GM18870 (cell line): ENCODE data around the gene NXPH2.
"Not testable (repeated sequence)": the region's sequence is repeated elsewhere in the genome, so short reads cannot be mapped to it uniquely, and the experiment has no call there.

Experiments
- ATAC-seq: cut with Tn5 transposase; IDR thresholded peaks from one replicate; pipeline ENCODE4 v1.9.1; 2021; ENCODE audit warnings: moderate library complexity; ENCODE audit not compliant: unreplicated experiment

The NXPH2 gene

GRCh38 chr2:138712212-138712979, 67.8 kb downstream of the NXPH2 start:
- ATAC-seq: peak; percentile 96

GRCh38 chr2:138711812-138712211, 68.4 kb downstream of the NXPH2 start:
- peak; percentile 43 for ATAC-seq

DNA sequence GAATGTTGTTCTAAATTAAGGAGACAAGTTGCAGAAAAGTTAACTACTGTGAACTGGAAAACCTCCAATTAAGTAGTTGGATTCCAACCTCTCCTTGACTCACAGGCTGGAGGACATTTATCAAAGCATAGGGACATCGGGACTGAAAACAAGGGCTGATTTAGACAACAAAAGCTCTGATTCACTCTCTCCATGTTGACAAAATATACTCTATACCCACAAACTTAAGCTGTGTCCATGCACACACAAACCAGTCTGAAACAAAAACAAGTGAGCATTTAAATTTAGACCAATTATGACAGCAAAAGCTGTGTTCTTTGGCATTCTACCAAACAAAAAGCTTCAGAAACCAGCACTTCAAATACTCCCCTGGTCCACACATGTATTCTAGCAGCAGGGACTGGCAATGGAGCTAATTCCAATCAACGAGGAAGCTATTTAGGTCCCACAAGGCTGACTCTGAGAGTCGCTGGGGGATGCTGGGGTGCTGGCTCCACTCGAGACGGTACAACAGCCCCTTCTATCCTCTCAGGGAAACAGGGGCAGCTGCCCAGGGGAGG, 71.4 kb downstream of the NXPH2 start:
- no peak for ATAC-seq

- ATAC-seq: no peak
Measured at GRCh38 chr2:138707392-138708074, 72.7 kb downstream of the NXPH2 start.

DNA sequence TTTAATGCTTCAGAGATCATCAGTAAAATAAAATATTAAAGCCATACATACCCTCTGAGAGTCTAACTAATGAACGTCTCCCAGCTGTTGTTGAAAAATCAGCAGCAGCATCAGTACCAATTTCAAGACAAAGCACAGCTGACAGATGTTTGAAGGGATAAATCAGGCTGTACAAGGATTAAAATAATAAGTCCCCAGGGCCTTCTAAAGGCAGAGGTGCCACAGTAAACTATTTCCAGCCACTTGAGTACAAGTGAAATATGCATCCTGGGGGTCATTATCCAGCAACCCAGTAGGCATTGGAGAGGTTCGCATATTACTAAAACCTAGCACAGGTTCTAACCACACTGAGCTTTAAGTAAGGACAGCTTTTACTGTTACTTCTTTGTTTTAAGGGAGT, 76.9 kb downstream of the NXPH2 start:
- no peak for ATAC-seq

DNA sequence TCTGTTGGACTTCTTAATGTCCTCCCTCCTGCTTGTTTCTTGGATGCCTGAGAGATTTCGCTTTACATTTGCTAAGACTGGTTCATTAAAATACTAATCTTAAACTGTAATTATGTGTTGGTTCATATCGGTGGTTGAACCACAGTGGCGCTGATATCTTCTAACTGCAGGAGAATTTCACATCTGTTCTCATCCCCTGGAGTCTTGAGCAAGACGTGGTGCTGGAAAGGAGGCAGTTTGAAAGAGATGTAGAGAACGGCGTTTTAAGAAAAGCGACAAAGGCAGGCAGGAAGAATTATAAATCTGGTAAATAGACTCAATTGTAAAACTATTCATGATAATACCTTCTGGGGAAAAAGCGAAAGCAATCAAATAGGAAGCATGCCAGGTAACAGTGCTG, 79.5 kb downstream of the NXPH2 start:
- ATAC-seq: no peak

GRCh38 chr2:138699421-138699820, 80.8 kb downstream of the NXPH2 start:
- ATAC-seq: no peak

- no peak for ATAC-seq
Measured at GRCh38 chr2:138698428-138698827, 81.8 kb downstream of the NXPH2 start.

GRCh38 chr2:138691667-138692066, 88.5 kb downstream of the NXPH2 start:
- ATAC-seq: no peak

DNA sequence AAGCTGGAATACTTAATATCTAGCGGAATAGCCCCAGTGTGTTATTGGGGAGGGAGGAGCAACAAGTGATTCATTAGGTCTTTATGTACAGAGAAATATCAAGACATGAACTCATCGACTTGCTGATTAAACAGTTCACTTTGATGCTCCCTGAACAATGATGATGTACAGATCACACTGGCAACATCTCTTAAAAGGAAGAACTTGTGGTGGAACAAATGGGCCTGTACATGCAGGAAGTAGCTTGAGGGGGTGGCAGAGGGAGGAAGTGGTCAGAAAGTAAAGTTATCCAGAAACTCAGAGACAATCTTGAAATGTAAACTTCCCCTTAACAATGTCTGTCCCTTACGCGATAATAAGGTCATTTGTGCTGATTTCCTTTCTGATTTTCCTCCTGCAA, 90.5 kb downstream of the NXPH2 start:
- peak; percentile 76 for ATAC-seq

DNA sequence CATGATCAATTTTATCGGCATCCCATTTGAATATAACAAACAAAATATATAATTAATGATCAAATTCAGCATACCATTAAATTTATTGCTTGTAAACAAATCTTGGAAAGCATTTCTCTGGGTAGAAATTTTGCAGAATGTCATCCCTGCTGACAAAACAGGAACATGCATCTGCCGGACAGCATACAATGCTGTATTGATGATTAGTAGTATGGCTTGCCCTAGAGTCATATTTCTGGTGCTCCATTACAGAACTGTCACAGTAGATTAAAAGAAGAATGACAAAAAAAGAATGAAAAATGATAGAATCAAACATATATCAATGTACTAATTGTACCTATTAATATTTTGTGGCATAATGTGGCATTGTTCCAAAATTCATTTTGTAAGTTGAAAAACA, 98.0 kb downstream of the NXPH2 start:
- no peak for ATAC-seq

DNA sequence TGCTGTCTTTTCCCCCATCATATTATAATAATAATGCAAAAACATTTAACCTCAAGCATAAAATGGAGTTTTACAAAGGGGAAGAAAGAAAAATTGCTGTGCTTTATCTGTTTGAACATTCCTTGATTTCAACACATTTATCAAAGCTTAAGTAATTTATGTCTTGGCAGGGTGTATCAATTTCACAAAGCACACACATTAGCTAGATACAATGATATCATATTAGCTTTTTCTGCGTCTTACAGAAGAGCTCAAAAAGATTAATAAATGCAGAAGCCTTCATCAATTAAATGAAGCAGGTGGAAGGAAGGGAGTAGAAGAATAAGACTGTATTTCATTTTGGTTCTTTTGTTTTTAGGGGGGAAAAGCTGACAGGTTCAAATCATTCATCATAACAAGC, 103.0 kb downstream of the NXPH2 start:
- no peak for ATAC-seq

DNA sequence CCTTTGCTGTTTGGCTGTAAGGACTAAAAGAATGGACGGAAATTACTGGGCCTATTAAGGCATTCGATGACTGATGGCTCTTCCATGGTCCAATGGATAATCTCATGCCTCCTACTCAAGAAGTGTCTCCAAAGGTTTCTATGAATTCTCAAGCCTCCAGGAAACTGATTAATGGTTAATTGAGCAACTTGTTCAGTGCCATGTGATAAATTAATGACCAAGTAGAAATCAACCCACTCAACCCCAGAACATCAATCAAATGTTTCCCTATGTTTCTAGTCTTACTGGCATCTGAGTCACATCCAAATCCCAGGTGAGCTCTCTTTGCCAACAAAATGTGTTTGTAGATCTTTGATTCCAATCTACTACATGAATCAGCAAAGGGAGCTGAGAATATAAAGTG, 103.6 kb downstream of the NXPH2 start:
- ATAC-seq: no peak

- no peak for ATAC-seq
Measured at GRCh38 chr2:138671566-138671965, 108.6 kb downstream of the NXPH2 start.

GRCh38 chr2:138670734-138671133, 109.5 kb downstream of the NXPH2 start:
- ATAC-seq: no peak

DNA sequence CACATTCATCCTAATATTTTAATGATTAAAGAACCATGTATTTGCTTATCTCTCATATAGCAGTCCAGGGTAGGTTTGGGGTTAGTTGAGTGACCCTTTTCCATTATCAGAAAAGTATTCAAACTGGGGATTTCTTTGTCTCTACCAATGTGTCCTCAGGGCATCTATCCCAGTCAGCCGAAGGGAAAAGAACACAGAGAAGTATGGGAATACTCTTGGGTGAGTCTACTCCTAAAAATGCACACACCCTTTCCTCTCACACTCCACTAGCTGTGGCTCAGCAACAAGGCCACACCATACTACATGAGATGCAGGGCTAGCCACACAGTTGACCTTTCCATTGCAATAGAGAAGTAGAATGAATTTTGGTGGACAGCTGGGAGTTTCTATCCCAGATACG, 114.3 kb downstream of the NXPH2 start:
- ATAC-seq: no peak

DNA sequence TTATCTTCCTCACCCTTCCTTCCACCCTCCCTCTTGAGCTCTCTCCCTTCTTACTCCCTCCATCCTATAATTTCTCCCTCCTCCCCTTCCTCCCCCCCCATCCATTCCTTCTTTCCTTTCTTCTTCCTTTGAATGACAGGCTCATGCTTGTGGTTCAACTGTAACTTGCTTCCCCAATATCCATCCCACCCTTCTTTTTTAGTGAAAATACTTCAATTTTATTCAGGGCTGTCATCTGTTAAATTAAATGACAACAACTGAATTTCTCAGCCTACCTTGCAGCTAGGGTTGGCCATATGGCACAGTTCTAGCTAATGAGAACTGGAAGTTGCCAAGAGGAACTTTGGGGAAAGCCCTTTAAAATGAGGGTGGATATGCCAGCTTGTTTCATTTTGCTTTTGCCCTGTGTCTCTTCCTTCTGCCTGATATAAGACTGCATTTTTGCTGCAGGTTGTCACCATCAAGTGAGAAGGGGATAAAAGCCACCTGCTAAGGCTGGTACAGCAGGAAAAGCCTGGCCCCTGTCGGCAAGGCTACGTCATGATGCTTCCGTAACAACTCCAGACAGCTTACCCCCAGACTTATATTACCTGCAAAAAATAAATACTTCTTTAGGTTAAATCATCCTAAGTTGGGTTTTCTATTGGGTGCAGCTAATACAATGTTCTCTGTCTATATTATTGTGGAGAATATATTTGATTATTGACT, 121.8 kb downstream of the NXPH2 start:
- ATAC-seq: no peak

DNA sequence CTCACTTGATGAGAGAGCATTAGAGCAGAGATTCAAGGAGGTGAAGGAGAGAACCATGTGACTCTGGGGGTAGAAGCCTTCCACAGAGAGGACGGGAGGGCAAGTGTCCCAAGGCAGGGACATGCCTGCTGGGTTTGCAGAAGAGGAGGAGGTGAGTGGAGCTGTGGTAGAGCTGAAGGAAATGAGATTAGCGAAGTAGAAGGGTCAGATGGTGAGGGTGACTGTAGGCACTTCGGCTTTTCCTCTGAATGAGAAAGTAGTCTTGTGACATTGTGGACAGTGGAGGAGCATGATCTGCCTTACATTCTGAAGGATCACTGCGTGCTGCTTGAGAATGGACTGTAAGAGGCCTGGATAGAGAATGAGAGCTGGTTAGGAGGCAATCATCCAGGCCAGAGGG, 126.0 kb downstream of the NXPH2 start:
- ATAC-seq: no peak

DNA sequence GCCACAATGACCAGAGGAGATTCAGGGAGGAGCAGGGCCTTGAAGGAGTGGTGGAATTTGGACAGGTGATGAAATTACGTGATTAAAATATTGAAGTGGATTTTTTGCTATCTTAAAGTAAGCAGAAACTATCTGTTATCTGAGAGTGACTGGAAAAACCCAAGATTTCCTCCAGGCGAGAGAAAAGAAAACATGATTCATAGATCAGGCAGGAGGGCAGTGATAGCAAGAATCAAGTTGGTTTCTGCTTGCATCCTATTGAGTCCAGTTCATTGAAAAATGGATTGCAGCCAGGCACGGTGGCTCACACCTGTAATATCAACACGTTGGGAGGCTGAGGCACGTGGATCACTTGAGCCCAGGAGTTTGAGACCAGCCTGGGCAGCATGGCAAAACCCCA, 127.8 kb downstream of the NXPH2 start:
- ATAC-seq: no peak

- ATAC-seq: no peak
Measured at GRCh38 chr2:138649571-138649970, 130.6 kb downstream of the NXPH2 start.

DNA sequence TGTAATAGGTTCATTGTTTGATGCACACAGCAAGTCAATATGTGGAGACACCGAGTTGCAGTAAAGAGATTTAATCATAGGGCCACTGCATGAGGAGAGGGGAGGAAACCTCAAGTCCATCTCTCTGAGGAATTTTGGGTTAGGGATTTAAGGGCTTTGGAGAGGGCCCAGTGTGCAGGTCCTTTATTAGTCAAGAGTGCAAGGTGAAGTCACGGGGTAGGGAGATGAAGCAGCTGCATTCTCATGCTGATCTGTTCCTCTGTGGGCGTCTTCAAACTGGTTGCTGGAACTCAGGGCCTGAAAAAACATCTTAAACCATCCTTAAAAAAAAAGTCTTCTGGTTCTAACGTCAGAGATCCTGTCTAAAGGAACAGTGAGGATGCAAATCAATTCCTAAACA, 131.6 kb downstream of the NXPH2 start:
- ATAC-seq: no peak

- ATAC-seq: not testable (repeated sequence)
Measured at GRCh38 chr2:138644776-138645175, 135.4 kb downstream of the NXPH2 start.
